Measurements from ENCODE around the gene PPP3CB. TPM values are rescaled to one million over a fixed set of nuclear protein-coding genes. Genes with fewer than 3 reads are reported as not detected.

The PPP3CB gene
- total and polyA plus RNA-seq, 2 experiments from 2014 or later: 11.8 to 41.4 TPM

DNA sequence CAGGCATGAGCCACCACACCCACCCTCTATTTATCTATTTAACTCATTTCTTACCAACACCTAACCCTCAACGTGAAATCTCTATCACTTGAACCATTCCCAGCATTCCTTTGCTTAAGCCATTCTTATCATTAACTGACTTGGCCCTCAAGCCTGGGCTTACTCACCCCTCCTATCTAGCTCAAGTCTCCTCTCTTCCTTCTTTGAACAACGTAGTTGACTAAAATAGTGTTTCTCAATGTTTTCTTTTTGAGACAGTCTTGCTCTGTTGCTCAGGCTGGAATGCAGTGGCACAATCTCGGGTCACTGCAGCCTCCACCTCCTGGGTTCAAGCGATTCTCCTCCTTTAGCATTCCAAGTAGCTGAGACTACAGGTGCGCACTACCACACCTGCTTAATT lies 89.0 kb downstream of the PPP3CB start:
- Histone ChIP-seq H2AFZ (no peak overlapping the region), H3K79me2 (peaks cover 99% of the 10 kb centered on the region), H3K4me1 (ENCODE audit: insufficient read depth) (no peaks in the 10 kb centered on the region), H4K20me1 (ENCODE audit: insufficient read depth, poor library complexity, severe bottlenecking) (peaks cover 36% of the 10 kb centered on the region), H3K27ac (no peak overlapping the region), H3K9me3 (ENCODE audit: low read depth) (no peaks in the 10 kb centered on the region), H3K36me3 (replicated peaks; ENCODE audit: insufficient read depth, low read depth) (no peaks in the 10 kb centered on the region), H3K4me3 (no peak overlapping the region), H3K4me2 (no peak overlapping the region), H3K27me3 (no peaks in the 10 kb centered on the region), H3K9me2 (replicated peaks; ENCODE audit: insufficient read depth) (no peaks in the 10 kb centered on the region)
- TF ChIP-seq EZH2 (IDR thresholded peaks at IDR 0.05; ENCODE audit: borderline replicate concordance): no peak
- TF ChIP-seq CTCF (IDR thresholded peaks at IDR 0.05; ENCODE audit: poor library complexity): no peak
- no peak for TF ChIP-seq EZH2phosphoT487 (IDR thresholded peaks at IDR 0.05; ENCODE audit: low read depth, severe bottlenecking, unreplicated experiment)
- 72% methylated on average over 5 of the region's 5 CpGs for WGBS (ENCODE audit: low lambda C conversion rate, missing lambda C conversion rate)
- DNase-seq (ENCODE audit: low spot score): no peak

DNA sequence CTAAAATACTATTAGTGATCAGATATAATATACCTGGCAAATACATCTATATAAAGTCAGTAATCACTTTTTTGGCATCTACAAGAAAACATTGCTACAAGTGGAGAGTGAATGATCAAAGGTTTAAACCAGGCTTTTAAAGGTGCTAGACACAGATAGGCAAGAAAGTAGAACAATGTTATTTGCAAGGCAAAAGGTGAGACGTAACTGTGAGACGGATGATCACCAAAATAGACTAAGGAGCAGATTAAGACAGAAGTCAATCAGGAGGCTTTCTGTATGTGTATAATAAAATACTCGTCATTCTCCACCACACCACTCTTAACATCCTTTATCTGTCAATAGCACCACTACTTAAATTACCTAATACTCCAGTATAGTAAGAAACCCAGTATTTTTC lies 90.3 kb downstream of the PPP3CB start:
- WGBS (ENCODE audit: low lambda C conversion rate, missing lambda C conversion rate): 91% methylated on average over 3 of the region's 3 CpGs
- H3K79me2 ChIP-seq: peaks cover 98% of the 10 kb centered on the region
- TF ChIP-seq CTCF (IDR thresholded peaks at IDR 0.05; ENCODE audit: poor library complexity): no peak
- TF ChIP-seq EZH2 (IDR thresholded peaks at IDR 0.05; ENCODE audit: borderline replicate concordance): no peak
- TF ChIP-seq EZH2phosphoT487 (IDR thresholded peaks at IDR 0.05; ENCODE audit: low read depth, severe bottlenecking, unreplicated experiment): no peak
- H3K9me3 ChIP-seq (ENCODE audit: low read depth): no peaks in the 10 kb centered on the region
- no peak for DNase-seq (ENCODE audit: low spot score)
- no peak overlapping the region for H3K4me2 ChIP-seq
- no peak overlapping the region for H3K4me3 ChIP-seq
- H3K4me1 ChIP-seq (ENCODE audit: insufficient read depth): no peaks in the 10 kb centered on the region
- no peak overlapping the region for H3K27ac ChIP-seq
- no peaks in the 10 kb centered on the region for H3K9me2 ChIP-seq (replicated peaks; ENCODE audit: insufficient read depth)
- H4K20me1 ChIP-seq (ENCODE audit: insufficient read depth, poor library complexity, severe bottlenecking): peaks cover 39% of the 10 kb centered on the region
- H2AFZ ChIP-seq: no peak overlapping the region
- H3K27me3 ChIP-seq: no peaks in the 10 kb centered on the region
- H3K36me3 ChIP-seq (replicated peaks; ENCODE audit: insufficient read depth, low read depth): no peaks in the 10 kb centered on the region

DNA sequence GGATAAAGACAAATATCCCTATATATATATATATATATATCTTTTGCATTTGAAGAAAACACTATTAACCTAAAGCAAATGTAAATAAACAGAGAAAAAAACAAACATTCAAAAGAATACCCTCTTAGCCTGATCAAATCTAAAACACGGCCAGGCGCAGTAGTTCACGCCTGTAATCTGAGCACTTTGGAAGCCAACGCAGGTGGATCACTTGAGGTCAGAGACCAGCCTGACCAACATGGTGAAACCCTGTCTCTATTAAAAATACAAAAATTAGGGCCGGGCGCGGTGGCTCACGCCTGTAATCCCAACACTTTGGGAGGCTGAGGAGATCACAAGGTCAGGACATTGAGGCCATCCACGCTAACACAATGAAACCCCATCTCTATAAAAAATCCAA lies 91.1 kb downstream of the PPP3CB start:
- Histone ChIP-seq H3K36me3 (replicated peaks; ENCODE audit: insufficient read depth, low read depth) (no peaks in the 10 kb centered on the region), H2AFZ (no peak overlapping the region), H3K27ac (no peak overlapping the region), H3K9me3 (ENCODE audit: low read depth) (no peaks in the 10 kb centered on the region), H3K9me2 (replicated peaks; ENCODE audit: insufficient read depth) (no peaks in the 10 kb centered on the region), H3K27me3 (no peaks in the 10 kb centered on the region), H4K20me1 (ENCODE audit: insufficient read depth, poor library complexity, severe bottlenecking) (peaks cover 34% of the 10 kb centered on the region), H3K79me2 (peaks cover 93% of the 10 kb centered on the region), H3K4me3 (no peak overlapping the region), H3K4me2 (no peak overlapping the region), H3K4me1 (ENCODE audit: insufficient read depth) (no peaks in the 10 kb centered on the region)
- no peak for DNase-seq (ENCODE audit: low spot score)
- WGBS (ENCODE audit: low lambda C conversion rate, missing lambda C conversion rate): 94% methylated on average over 9 of the region's 9 CpGs
- no peak for TF ChIP-seq EZH2 (IDR thresholded peaks at IDR 0.05; ENCODE audit: borderline replicate concordance)
- TF ChIP-seq EZH2phosphoT487 (IDR thresholded peaks at IDR 0.05; ENCODE audit: low read depth, severe bottlenecking, unreplicated experiment): no peak
- no peak for TF ChIP-seq CTCF (IDR thresholded peaks at IDR 0.05; ENCODE audit: poor library complexity)

DNA sequence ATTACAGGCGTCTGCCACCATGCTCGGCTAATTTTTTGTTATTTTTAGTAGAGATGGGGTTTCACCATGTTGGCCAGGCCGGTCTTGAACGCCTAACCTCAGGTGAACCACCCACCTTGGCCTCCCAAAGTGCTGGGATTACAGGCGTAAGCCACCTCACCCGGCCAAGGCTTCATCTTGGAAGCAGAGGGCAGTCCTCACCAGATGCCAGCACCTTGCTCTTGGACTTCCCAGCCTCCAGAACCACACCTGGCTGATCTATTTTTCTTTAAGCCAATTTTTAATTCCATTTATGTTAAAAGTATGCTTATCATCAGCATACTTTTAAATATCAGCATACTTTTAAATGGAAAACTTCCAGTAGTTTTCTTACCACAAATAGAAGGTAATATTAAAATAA lies 94.2 kb downstream of the PPP3CB start:
- Histone ChIP-seq H3K4me2 (no peak overlapping the region), H3K9me2 (replicated peaks; ENCODE audit: insufficient read depth) (no peaks in the 10 kb centered on the region), H3K4me1 (ENCODE audit: insufficient read depth) (no peaks in the 10 kb centered on the region), H4K20me1 (ENCODE audit: insufficient read depth, poor library complexity, severe bottlenecking) (peaks cover 19% of the 10 kb centered on the region), H3K36me3 (replicated peaks; ENCODE audit: insufficient read depth, low read depth) (no peaks in the 10 kb centered on the region), H3K79me2 (peaks cover 62% of the 10 kb centered on the region), H3K4me3 (no peak overlapping the region), H3K27ac (no peak overlapping the region), H2AFZ (no peak overlapping the region), H3K27me3 (no peaks in the 10 kb centered on the region), H3K9me3 (ENCODE audit: low read depth) (no peaks in the 10 kb centered on the region)
- TF ChIP-seq CTCF (IDR thresholded peaks at IDR 0.05; ENCODE audit: poor library complexity): no peak
- no peak for TF ChIP-seq EZH2phosphoT487 (IDR thresholded peaks at IDR 0.05; ENCODE audit: low read depth, severe bottlenecking, unreplicated experiment)
- TF ChIP-seq EZH2 (IDR thresholded peaks at IDR 0.05; ENCODE audit: borderline replicate concordance): no peak
- WGBS (ENCODE audit: low lambda C conversion rate, missing lambda C conversion rate): 98% methylated on average over 6 of the region's 6 CpGs
- DNase-seq (ENCODE audit: low spot score): no peak
